Kidney epithelial cell (primary cell): ENCODE data around the gene SMARCA5. TPM values are rescaled to one million over a fixed set of nuclear protein-coding genes. Genes with fewer than 3 reads are reported as not detected.

Source experiments
- DNase-seq: peaks from one replicate; pipeline ENCODE4 v3.0.0-alpha.2; 2010; ENCODE audit warnings: low read depth
- H3K27me3 ChIP-seq: 2 replicates; pipeline ENCODE4 v1.6.0; 2011; ENCODE audit warnings: low read length; ENCODE audit not compliant: control insufficient read depth, insufficient read depth
- H3K36me3 ChIP-seq: 2 replicates; pipeline ENCODE4 v1.5.1; 2011; ENCODE audit warnings: low read length; ENCODE audit not compliant: control insufficient read depth, insufficient read depth
- H3K4me3 ChIP-seq: 2 replicates; pipeline ENCODE4 v1.5.1; 2011; ENCODE audit warnings: low read depth, mild to moderate bottlenecking, control low read depth, low read length
- CTCF ChIP-seq: IDR thresholded peaks from 2 replicates; pipeline ENCODE4 v1.5.1; 2011; ENCODE audit warnings: mild to moderate bottlenecking, moderate library complexity, low read length, control low read depth, inconsistent platforms; ENCODE audit not compliant: insufficient read depth, poor library complexity, severe bottlenecking
- total RNA-seq: library from RNA; depleted of rRNA; stranded (reverse); fragments of >200 nt; gene quantifications from 2 replicates; pipeline ENCODE4 v1.2.3, GENCODE V29; 2015

SMARCA5 gene
- total RNA-seq, 1 donor from 2014 or later = 55.0 TPM

GRCh38 chr4:143539670-143540023 is 26.1 kb downstream of the SMARCA5 start:
- no peak for TF ChIP-seq CTCF
- Histone ChIP-seq H3K4me3 (no peak overlapping the region), H3K36me3 (peaks cover 2% of the 10 kb centered on the region), H3K27me3 (no peaks in the 10 kb centered on the region)
- DNase-seq = no peak

- no peak for DNase-seq
- no peak overlapping the region for H3K4me3 ChIP-seq
- TF ChIP-seq CTCF = no peak
- H3K27me3 ChIP-seq = no peaks in the 10 kb centered on the region
- H3K36me3 ChIP-seq = peaks cover 1% of the 10 kb centered on the region
These were observed 36.4 kb downstream of the SMARCA5 start for GRCh38 chr4:143549928-143550327.

- no peaks in the 10 kb centered on the region for H3K27me3 ChIP-seq
- no peak overlapping the region for H3K4me3 ChIP-seq
- DNase-seq = no peak
- H3K36me3 ChIP-seq = peaks cover under 1% of the 10 kb centered on the region
- no peak for TF ChIP-seq CTCF
These were observed 41.5 kb downstream of the SMARCA5 start for GRCh38 chr4:143554728-143555597.

GRCh38 chr4:143555676-143556075 is 42.2 kb downstream of the SMARCA5 start:
- Histone ChIP-seq H3K27me3 (no peaks in the 10 kb centered on the region), H3K4me3 (no peak overlapping the region), H3K36me3 (no peaks in the 10 kb centered on the region)
- DNase-seq = no peak
- TF ChIP-seq CTCF = no peak

- Histone ChIP-seq H3K36me3 (no peaks in the 10 kb centered on the region), H3K4me3 (no peak overlapping the region), H3K27me3 (no peaks in the 10 kb centered on the region)
- no peak for DNase-seq
- TF ChIP-seq CTCF = no peak
These were observed 44.8 kb downstream of the SMARCA5 start for GRCh38 chr4:143558286-143558685.
